HepG2 (cell line): ENCODE data around the gene ARHGEF11. TPM values are rescaled to one million over a fixed set of nuclear protein-coding genes. Genes with fewer than 3 reads are reported as not detected.

ENCODE experiments used
- CTCF ChIP-seq: sonication (generic); formaldehyde crosslinking; IDR thresholded peaks from 2 replicates; pipeline ENCODE4 v1.5.0; 2020; ENCODE audit warnings: mild to moderate bottlenecking, missing genetic modification reagents, moderate library complexity
- E2F5 ChIP-seq: sonication (generic); formaldehyde crosslinking; conservative IDR thresholded peaks from 2 replicates; pipeline ENCODE4 v1.4.0; 2020; ENCODE audit warnings: missing genetic modification reagents
- ETV6 ChIP-seq: sonication (generic); formaldehyde crosslinking; conservative IDR thresholded peaks from 2 replicates; pipeline ENCODE4 v1.4.0; 2020; ENCODE audit warnings: missing genetic modification reagents
- FLYWCH1 ChIP-seq: sonication (generic); formaldehyde crosslinking; IDR thresholded peaks from 2 replicates; pipeline ENCODE4 v1.8.1; 2023; ENCODE audit warnings: mild to moderate bottlenecking, missing genetic modification reagents
- GPBP1L1 ChIP-seq: sonication (generic); formaldehyde crosslinking; IDR thresholded peaks from 2 replicates; pipeline ENCODE4 v1.5.0; 2020; ENCODE audit warnings: mild to moderate bottlenecking, missing genetic modification reagents
- HBP1 ChIP-seq: IDR thresholded peaks from 2 replicates; pipeline ENCODE4 v1.6.1; 2016; ENCODE audit warnings: low read depth, control low read depth
- HNF4A ChIP-seq: sonication (generic); formaldehyde crosslinking; IDR thresholded peaks from 2 replicates; pipeline ENCODE4 v1.4.0; 2020; ENCODE audit warnings: missing genetic modification reagents
- KAT8 ChIP-seq: IDR thresholded peaks from 2 replicates; pipeline ENCODE4 v1.6.1; 2016; ENCODE audit warnings: missing genetic modification reagents, missing compliant biosample characterization
- KDM2A ChIP-seq: sonication (generic); formaldehyde crosslinking; IDR thresholded peaks from 2 replicates; pipeline ENCODE4 v1.4.0; 2020; ENCODE audit warnings: low read depth, missing genetic modification reagents, borderline replicate concordance
- KDM3A ChIP-seq: IDR thresholded peaks from 2 replicates; pipeline ENCODE4 v1.6.1; 2018; ENCODE audit warnings: low read depth, missing compliant biosample characterization
- LCORL ChIP-seq, 2 experiments: fragments of 450-650 bp in 1 of 2; sonication (generic) in 1 of 2; formaldehyde crosslinking in 1 of 2; IDR thresholded peaks; 2 replicates each; pipeline versions ENCODE4 v1.5.0 to v1.6.1; 2017 to 2020; ENCODE audit warnings: antibody characterized with exemption in 1 of 2, missing genetic modification reagents in 1 of 2
- MTF1 ChIP-seq: sonication (generic); formaldehyde crosslinking; IDR thresholded peaks from 2 replicates; pipeline ENCODE4 v1.5.0; 2020; ENCODE audit warnings: missing genetic modification reagents
- MXI1 ChIP-seq: IDR thresholded peaks from 3 replicates; pipeline ENCODE4 v1.6.1; 2012; ENCODE audit warnings: low read depth, low read length, inconsistent platforms, borderline replicate concordance
- PAWR ChIP-seq: sonication (generic); formaldehyde crosslinking; IDR thresholded peaks from 2 replicates; pipeline ENCODE4 v1.4.0; 2020; ENCODE audit warnings: missing genetic modification reagents, mild to moderate bottlenecking, borderline replicate concordance
- REXO4 ChIP-seq: sonication (generic); formaldehyde crosslinking; IDR thresholded peaks from 2 replicates; pipeline ENCODE4 v1.8.0; 2022; ENCODE audit warnings: missing genetic modification reagents, mild to moderate bottlenecking, borderline replicate concordance
- SKI ChIP-seq: fragments of 450-650 bp; IDR thresholded peaks from one replicate; pipeline ENCODE4 v1.6.1; 2018; ENCODE audit warnings: mild to moderate bottlenecking; ENCODE audit not compliant: partially characterized antibody
- SYNCRIP ChIP-seq: fragments of 200-400 bp; formaldehyde crosslinking; IDR thresholded peaks from 2 replicates; pipeline ENCODE4 v1.6.1; 2018; ENCODE audit warnings: mild to moderate bottlenecking, low read depth, low read length; ENCODE audit not compliant: insufficient read depth
- TAF1 ChIP-seq: sonication (generic); formaldehyde crosslinking; IDR thresholded peaks from 2 replicates; pipeline ENCODE4 v1.4.0; 2020; ENCODE audit warnings: missing genetic modification reagents
- TCF12 ChIP-seq, 2 experiments: fragments of 450-650 bp in 1 of 2; sonication (generic) in 1 of 2; formaldehyde crosslinking in 1 of 2; IDR thresholded peaks; 2 replicates each; pipeline versions ENCODE4 v1.6.1 to v1.8.0; 2017 to 2022; ENCODE audit warnings: antibody characterized with exemption in 1 of 2, mild to moderate bottlenecking in 1 of 2, missing genetic modification reagents in 1 of 2, moderate library complexity in 1 of 2
- THAP11 ChIP-seq: IDR thresholded peaks from 2 replicates; pipeline ENCODE4 v1.6.1; 2016; ENCODE audit warnings: missing biosample characterization, missing genetic modification reagents
- ZKSCAN5 ChIP-seq: sonication (generic); formaldehyde crosslinking; IDR thresholded peaks from 2 replicates; pipeline ENCODE4 v1.5.1; 2020; ENCODE audit warnings: mild to moderate bottlenecking, missing genetic modification reagents
- ZNF124 ChIP-seq: sonication (generic); formaldehyde crosslinking; IDR thresholded peaks from 2 replicates; pipeline ENCODE4 v1.4.0; 2020; ENCODE audit warnings: missing genetic modification reagents
- ZNF549 ChIP-seq: sonication (generic); formaldehyde crosslinking; IDR thresholded peaks from 2 replicates; pipeline ENCODE4 v1.5.0; 2020; ENCODE audit warnings: missing genetic modification reagents
- ZNF563 ChIP-seq: sonication (generic); formaldehyde crosslinking; IDR thresholded peaks from 2 replicates; pipeline ENCODE4 v1.8.0; 2022; ENCODE audit warnings: mild to moderate bottlenecking, moderate library complexity, missing genetic modification reagents
- ZNF747 ChIP-seq: sonication (generic); formaldehyde crosslinking; IDR thresholded peaks from 2 replicates; pipeline ENCODE4 v1.8.1; 2023; ENCODE audit warnings: missing genetic modification reagents, mild to moderate bottlenecking, borderline replicate concordance
- ZNF761 ChIP-seq: sonication (generic); formaldehyde crosslinking; conservative IDR thresholded peaks from 2 replicates; pipeline ENCODE4 v1.4.0; 2020; ENCODE audit warnings: mild to moderate bottlenecking, missing genetic modification reagents
- polyA plus RNA-seq, 8 experiments: library from polyadenylated mRNA; depleted of rRNA in 3 of 8; stranded (reverse) in 7 of 8; unstranded in 1 of 8; fragments of >200 nt; fragmentation: Illumina TruSeq in 4 of 8; extraction: Trizol in 4 of 8; gene quantifications; 2 replicates each; pipeline versions ENCODE4 v1.2.1 to v1.2.3, GENCODE V29; 2011 to 2016; ENCODE audit warnings: low read depth in 4 of 8, missing spikeins in 1 of 8, mixed read lengths in 1 of 8; ENCODE audit not compliant: insufficient read depth in 1 of 8
- total RNA-seq, 5 experiments: library from RNA; depleted of rRNA; stranded (reverse); fragments of >200 nt; fragmentation: Illumina TruSeq; extraction: Trizol; gene quantifications; 2 replicates each; pipeline ENCODE4 v1.2.3, GENCODE V29; 2016; ENCODE audit warnings: low read depth in 1 of 5

ARHGEF11 gene
- total and polyA plus RNA-seq, 2 of the 13 experiments (the other 11 are each of a cell fraction or from before 2014, with no cell fraction given): 16.5 to 21.2 TPM

- TF ChIP-seq SKI (no peak), ETV6 (CRISPR knock-in tag) (no peak), ZNF549 (CRISPR knock-in tag) (no peak), ZNF563 (CRISPR knock-in tag) (no peak), KDM3A (no peak), E2F5 (CRISPR knock-in tag) (no peak), ZNF761 (no peak), TCF12 (IDR thresholded peaks at IDR 0.05) (no peak), TCF12 (CRISPR knock-in tag; IDR thresholded peaks at IDR 0.05) (no peak), CTCF (CRISPR knock-in tag) (peak; percentile 89), LCORL (IDR thresholded peaks at IDR 0.05) (no peak), LCORL (CRISPR knock-in tag; IDR thresholded peaks at IDR 0.05) (no peak), THAP11 (CRISPR knock-in tag) (peak; percentile 41; the same call in 1 of the 2 replicates), GPBP1L1 (no peak), ZKSCAN5 (CRISPR knock-in tag) (no peak), FLYWCH1 (no peak), ZNF747 (CRISPR knock-in tag) (no peak), HNF4A (no peak), KAT8 (CRISPR knock-in tag) (peak; percentile 18; the same call in 1 of the 2 replicates), HBP1 (CRISPR knock-in tag) (0 out of 2 replicates have a peak, but pooled peaks have one; percentile 16), MTF1 (CRISPR knock-in tag) (no peak), PAWR (CRISPR knock-in tag) (no peak), REXO4 (CRISPR knock-in tag) (no peak), TAF1 (CRISPR knock-in tag) (no peak), MXI1 (no peak), ZNF124 (0 out of 2 replicates have a peak, but pooled peaks have one; percentile 48), KDM2A (CRISPR knock-in tag) (0 out of 2 replicates have a peak, but pooled peaks have one; percentile 25), SYNCRIP (no peak)
These were observed 155.6 kb downstream of the ARHGEF11 start (continued) for GRCh38 chr1:156889802-156890580.
